DND-41 (cell line): ENCODE measurements around the gene PAEP.

Experiments used
- ATAC-seq: fragments of 200-7000 bp; cut with Tn5 transposase; 3 replicates; pipeline ENCODE4 v1.9.1; 2021; ENCODE audit warnings: low read depth; ENCODE audit not compliant: insufficient read depth
- DNase-seq: peaks from one replicate; pipeline ENCODE4 v3.0.0-alpha.2; 2020
- H2AFZ ChIP-seq: 2 replicates; pipeline ENCODE4 v1.6.0; 2012; ENCODE audit warnings: low read depth, low read length
- H3K27ac ChIP-seq: 2 replicates; pipeline ENCODE4 v1.5.1; 2012; ENCODE audit warnings: low read length, inconsistent platforms
- H3K27me3 ChIP-seq: fragments of 200-600 bp; sonication (generic); 2 replicates; pipeline ENCODE4 v1.6.0; 2012; ENCODE audit warnings: low read length, mild to moderate bottlenecking, inconsistent platforms; ENCODE audit not compliant: insufficient read depth, poor library complexity
- H3K36me3 ChIP-seq: 2 replicates; pipeline ENCODE4 v1.5.1; 2012; ENCODE audit warnings: low read length, inconsistent platforms; ENCODE audit not compliant: insufficient read depth
- H3K4me1 ChIP-seq: 2 replicates; pipeline ENCODE4 v1.5.1; 2012; ENCODE audit warnings: mild to moderate bottlenecking, low read length; ENCODE audit not compliant: insufficient read depth
- H3K4me2 ChIP-seq: 2 replicates; pipeline ENCODE4 v1.6.0; 2012; ENCODE audit warnings: mild to moderate bottlenecking, moderate library complexity, low read length, inconsistent platforms; ENCODE audit not compliant: insufficient read depth
- H3K4me3 ChIP-seq, 2 experiments: fragments of 200-600 bp in 1 of 2; shearing (Covaris generic) in 1 of 2; 2 replicates each; pipeline ENCODE4 v1.5.1; 2012 to 2016; ENCODE audit warnings: inconsistent platforms in 2 of 2, low read length in 2 of 2, mild to moderate bottlenecking in 2 of 2, low read depth in 1 of 2, moderate library complexity in 1 of 2
- H3K79me2 ChIP-seq: 2 replicates; pipeline ENCODE4 v1.6.0; 2012; ENCODE audit warnings: low read length, inconsistent platforms; ENCODE audit not compliant: insufficient read depth
- H3K9ac ChIP-seq: 2 replicates; pipeline ENCODE4 v1.6.0; 2012; ENCODE audit warnings: low read depth, mild to moderate bottlenecking, inconsistent platforms, low read length, moderate library complexity
- H3K9me3 ChIP-seq: 2 replicates; pipeline ENCODE4 v1.5.1; 2012; ENCODE audit warnings: low read length, moderate library complexity, mild to moderate bottlenecking, inconsistent platforms; ENCODE audit not compliant: insufficient read depth, severe bottlenecking
- H4K20me1 ChIP-seq: 2 replicates; pipeline ENCODE4 v1.6.0; 2012; ENCODE audit warnings: low read length; ENCODE audit not compliant: insufficient read depth
- CTCF ChIP-seq: IDR thresholded peaks from 2 replicates; pipeline ENCODE4 v1.5.1; 2012; ENCODE audit warnings: borderline replicate concordance, low read length, moderate library complexity, mild to moderate bottlenecking; ENCODE audit not compliant: poor library complexity, severe bottlenecking; ENCODE audit errors: extremely low read depth
- EZH2 ChIP-seq: IDR thresholded peaks from 3 replicates; pipeline ENCODE4 v1.6.1; 2012; ENCODE audit warnings: borderline replicate concordance, low read depth, mild to moderate bottlenecking, moderate library complexity, low read length, inconsistent platforms; ENCODE audit not compliant: severe bottlenecking

PAEP gene

GRCh38 chr9:135596211-135596610, 34.7 kb downstream of the PAEP start:
- Histone ChIP-seq H3K4me1 (no peaks in the 10 kb centered on the region), H3K79me2 (no peaks in the 10 kb centered on the region), H3K27ac (no peak overlapping the region), H3K4me3 (no peak overlapping the region), H3K4me2 (no peak overlapping the region), H3K9ac (no peak overlapping the region), H3K27me3 (peaks cover 10% of the 10 kb centered on the region), H4K20me1 (no peaks in the 10 kb centered on the region), H2AFZ (no peak overlapping the region), H3K36me3 (no peaks in the 10 kb centered on the region), H3K9me3 (no peaks in the 10 kb centered on the region)
- DNase-seq: no peak
- ATAC-seq: no peak
- TF ChIP-seq CTCF (no peak), EZH2 (no peak)

GRCh38 chr9:135600296-135600817, 38.8 kb downstream of the PAEP start:
- Histone ChIP-seq H3K79me2 (no peaks in the 10 kb centered on the region), H3K9me3 (no peaks in the 10 kb centered on the region), H3K4me2 (no peak overlapping the region), H3K36me3 (no peaks in the 10 kb centered on the region), H3K27ac (no peak overlapping the region), H3K27me3 (peaks cover 10% of the 10 kb centered on the region), H3K9ac (no peak overlapping the region), H2AFZ (no peak overlapping the region), H3K4me3 (no peak overlapping the region), H3K4me1 (no peaks in the 10 kb centered on the region), H4K20me1 (no peaks in the 10 kb centered on the region)
- ATAC-seq (no peak), DNase-seq (no peak)
- TF ChIP-seq CTCF (no peak), EZH2 (no peak)

GRCh38 chr9:135601988-135602387, 40.4 kb downstream of the PAEP start:
- no peaks in the 10 kb centered on the region for H3K36me3 ChIP-seq
- no peak overlapping the region for H3K4me3 ChIP-seq
- H3K9ac ChIP-seq: no peak overlapping the region
- no peak overlapping the region for H3K4me2 ChIP-seq
- no peaks in the 10 kb centered on the region for H3K4me1 ChIP-seq
- no peaks in the 10 kb centered on the region for H3K79me2 ChIP-seq
- TF ChIP-seq CTCF (no peak), EZH2 (no peak)
- DNase-seq: no peak
- H2AFZ ChIP-seq: no peak overlapping the region
- no peaks in the 10 kb centered on the region for H4K20me1 ChIP-seq
- no peak for ATAC-seq
- H3K27me3 ChIP-seq: peaks cover 10% of the 10 kb centered on the region
- H3K27ac ChIP-seq: no peak overlapping the region
- H3K9me3 ChIP-seq: no peaks in the 10 kb centered on the region
